GM12878 (cell line): Measurements from ENCODE around the gene CAMK4. TPM values are rescaled to one million over a fixed set of nuclear protein-coding genes. Genes with fewer than 3 reads are reported as not detected.

Experiments used
- ATAC-seq: fragments of 200-7000 bp; cut with Tn5 transposase; 3 replicates; pipeline ENCODE4 v1.9.1; 2020; ENCODE audit warnings: mild to moderate bottlenecking, moderate library complexity
- BruUV-seq: library from RNA; stranded (reverse); fragments of 400-500 nt; replicated peaks from 2 replicates; lab custom pipeline; 2021; lab: Mats Ljungman, UMichigan
- CTCF ChIA-PET: fragments of 300-600 bp; sonication (Branson Sonifier 250); formaldehyde crosslinking; extraction: SDS; loops from one replicate; lab custom pipeline; 2021; ENCODE audit warnings: inconsistent platforms; lab: Yijun Ruan, JAX
- POLR2A ChIA-PET: fragments of 350-600 bp; formaldehyde crosslinking; extraction: SDS; loops from one replicate; lab custom pipeline; 2021; ENCODE audit warnings: inconsistent platforms; lab: Charles Lee
- RAD21 ChIA-PET: fragments of 300-600 bp; sonication (Branson Sonifier 250); formaldehyde crosslinking; loops from one replicate; lab custom pipeline; 2023; ENCODE audit warnings: antibody characterized with exemption; ENCODE audit not compliant: unreplicated experiment; lab: Charles Lee
- SMC1A ChIA-PET: fragments of 300-600 bp; sonication (Branson Sonifier 250); formaldehyde crosslinking; loops from one replicate; lab custom pipeline; 2023; ENCODE audit not compliant: unreplicated experiment, uncharacterized antibody; lab: Charles Lee
- DNase-seq: peaks from one replicate; pipeline ENCODE4 v3.0.0-alpha.2; 2011; ENCODE audit warnings: low read depth, low spot score
- FAIRE-seq: peaks from 3 replicates; lab custom pipeline; 2011; peaks lifted over from hg19 to GRCh38; lab: Jason Lieb, UNC
- H2AFZ ChIP-seq: 2 replicates; pipeline ENCODE4 v1.6.0; 2011; ENCODE audit warnings: low read depth, low read length, control low read depth; ENCODE audit not compliant: control insufficient read depth
- H3K27ac ChIP-seq: 2 replicates; pipeline ENCODE4 v1.5.1; 2011; ENCODE audit warnings: control low read depth; ENCODE audit not compliant: control insufficient read depth, insufficient read depth
- H3K27me3 ChIP-seq, 2 experiments: replicated peaks in 1 of 2; 2 replicates each; pipeline versions ENCODE4 v1.6.0 to v1.6.1; 2011; ENCODE audit warnings: low read length in 1 of 2; ENCODE audit not compliant: control insufficient read depth in 2 of 2, insufficient read depth in 2 of 2
- H3K36me3 ChIP-seq, 2 experiments: 2 replicates each; pipeline ENCODE4 v1.5.1; 2011; ENCODE audit warnings: low read length in 1 of 2; ENCODE audit not compliant: control insufficient read depth in 2 of 2, insufficient read depth in 2 of 2
- H3K4me1 ChIP-seq: 2 replicates; pipeline ENCODE4 v1.6.1; 2011; ENCODE audit warnings: mild to moderate bottlenecking, low read length, moderate library complexity, mixed read lengths; ENCODE audit not compliant: control insufficient read depth, insufficient read depth
- H3K4me2 ChIP-seq: 2 replicates; pipeline ENCODE4 v1.6.0; 2011; ENCODE audit warnings: control low read depth; ENCODE audit not compliant: control insufficient read depth, insufficient read depth
- H3K4me3 ChIP-seq: fragments of 200-600 bp; sonication (generic); 2 replicates; pipeline ENCODE4 v1.5.1; 2016
- H3K79me2 ChIP-seq: 2 replicates; pipeline ENCODE4 v1.6.0; 2011; ENCODE audit warnings: low read length; ENCODE audit not compliant: control insufficient read depth, insufficient read depth
- H3K9ac ChIP-seq: 2 replicates; pipeline ENCODE4 v1.8.0; 2011; ENCODE audit warnings: low read length, control low read depth, mixed read lengths; ENCODE audit not compliant: control insufficient read depth, insufficient read depth
- H3K9me3 ChIP-seq: replicated peaks from 3 replicates; pipeline ENCODE4 v1.5.1; 2011; ENCODE audit warnings: mild to moderate bottlenecking, low read length; ENCODE audit not compliant: control insufficient read depth, insufficient read depth
- H4K20me1 ChIP-seq: 2 replicates; pipeline ENCODE4 v1.6.0; 2011; ENCODE audit not compliant: control insufficient read depth, insufficient read depth
- CBX3 ChIP-seq: fragments of 200-600 bp; sonication (generic); IDR thresholded peaks from 2 replicates; pipeline ENCODE4 v1.6.1; 2016; ENCODE audit warnings: low read depth, borderline replicate concordance
- CREM ChIP-seq: IDR thresholded peaks from 2 replicates; pipeline ENCODE4 v1.6.1; 2014; ENCODE audit warnings: antibody characterized with exemption, low read depth
- E4F1 ChIP-seq: fragments of 450-650 bp; IDR thresholded peaks from 2 replicates; pipeline ENCODE4 v1.6.1; 2018; ENCODE audit warnings: borderline replicate concordance, mild to moderate bottlenecking; ENCODE audit not compliant: partially characterized antibody
- GABPA ChIP-seq: IDR thresholded peaks from 2 replicates; pipeline ENCODE4 v1.6.1; 2014; ENCODE audit warnings: antibody characterized with exemption, low read depth, mild to moderate bottlenecking, inconsistent platforms
- LARP7 ChIP-seq: fragments of 450-650 bp; IDR thresholded peaks from 2 replicates; pipeline ENCODE4 v1.6.1; 2017; ENCODE audit warnings: mild to moderate bottlenecking
- NFXL1 ChIP-seq: fragments of 450-650 bp; IDR thresholded peaks from 2 replicates; pipeline ENCODE4 v1.6.1; 2017; ENCODE audit warnings: antibody characterized with exemption, mild to moderate bottlenecking, borderline replicate concordance
- NR2F1 ChIP-seq: fragments of 450-650 bp; conservative IDR thresholded peaks from 2 replicates; pipeline ENCODE4 v1.6.1; 2017; ENCODE audit warnings: mild to moderate bottlenecking
- RB1 ChIP-seq: fragments of 450-650 bp; formaldehyde crosslinking; IDR thresholded peaks from 2 replicates; pipeline ENCODE4 v1.6.1; 2017; ENCODE audit warnings: mild to moderate bottlenecking, borderline replicate concordance
- SIN3A ChIP-seq: IDR thresholded peaks from 2 replicates; pipeline ENCODE4 v1.6.1; 2012; ENCODE audit warnings: low read depth, low read length, improper control_type of control experiment
- TBL1XR1 ChIP-seq: IDR thresholded peaks from 2 replicates; pipeline ENCODE4 v1.6.1; 2012; ENCODE audit warnings: low read depth, low read length, improper control_type of control experiment
- WGBS: methylation state at CpG from one replicate; pipeline ENCODE4 v1.1.6; 2016; ENCODE audit warnings: low lambda C conversion rate; ENCODE audit not compliant: insufficient replicate concordance, insufficient coverage; ENCODE audit errors: missing lambda C conversion rate; 5-methylcytosine and 5-hydroxymethylcytosine counted together
- in situ Hi-C: fragments of 300-500 bp; cut with MboI; formaldehyde crosslinking; loops from 9 replicates; pipeline ENCODE4 v1.14.3; 2018; ENCODE audit warnings: mixed read lengths
- intact Hi-C: fragments of 100-400 bp; cut with micrococcal nuclease; formaldehyde crosslinking; loops from one replicate; pipeline ENCODE4 v1.14.2; 2022; ENCODE audit not compliant: unreplicated experiment
- polyA plus RNA-seq, 11 experiments: library from polyadenylated mRNA; depleted of rRNA in 4 of 11; unstranded in 6 of 11; stranded (reverse) in 5 of 11; fragments of >200 nt; fragmentation: Nextera tagmentation in 4 of 11; fragmentation: Illumina TruSeq in 1 of 11; extraction: Ambion mirVana in 4 of 11; extraction: Trizol in 1 of 11; gene quantifications; 1 replicate in 1 of 11; 2 replicates in 10 of 11; pipeline versions ENCODE4 v1.2.1 to v1.2.3, GENCODE V29; 2011 to 2016; ENCODE audit warnings: inconsistent platforms in 2 of 11, missing spikeins in 2 of 11, low read depth in 1 of 11
- total RNA-seq, 4 experiments: library from RNA; depleted of rRNA in 3 of 4; stranded (reverse); fragments of >200 nt in 3 of 4; fragmentation: Illumina TruSeq in 1 of 4; extraction: Trizol in 1 of 4; gene quantifications; 2 replicates each; pipeline versions ENCODE4 v1.2.1 to v1.2.3, GENCODE V29; 2013 to 2021
- TF ChIP-seq, protein P1 (sequence below): fragments of 450-650 bp; IDR thresholded peaks from 2 replicates; pipeline ENCODE4 v1.6.1; 2017; ENCODE audit warnings: mild to moderate bottlenecking

Gene CAMK4
- total and polyA plus RNA-seq, 10 of the 15 experiments (the other 5 are each of a cell fraction or from before 2014, with no cell fraction given), result 13.3 to 51.9 (median 35.3) TPM

GRCh38 chr5:111320953-111321352 lies 96.8 kb downstream of the CAMK4 start:
- Histone ChIP-seq H3K9ac (no peak overlapping the region), H4K20me1 (no peaks in the 10 kb centered on the region), H3K9me3 (peaks cover 2% of the 10 kb centered on the region), H3K4me1 (no peaks in the 10 kb centered on the region), H3K36me3 (no peaks in the 10 kb centered on the region; a peak in 1 of 4 replicates), H3K27ac (no peak overlapping the region), H3K4me2 (no peak overlapping the region), H3K79me2 (no peaks in the 10 kb centered on the region), H3K27me3 (no peaks in the 10 kb centered on the region), H3K4me3 (no peak overlapping the region), H2AFZ (no peak overlapping the region)
- BruUV-seq, result no TSS peak
- DNase-seq (no peak), FAIRE-seq (no peak), ATAC-seq (no peak)
- intact Hi-C loops, result no loop called here
- WGBS, result 0% methylated on average over 1 of the region's 1 CpG
- POLR2A ChIA-PET, result interaction anchor here (1.0 to 1.5 kb wide), 2 partner anchors 8 to 25 kb away, joined by 3 to 4 read pairs; no protein-coding TSS in a partner anchor
- SMC1A ChIA-PET, result interaction anchor here (1.1 to 2.3 kb wide), 5 partner anchors 8 to 80 kb away, joined by 3 to 6 read pairs (median 3); no protein-coding TSS in a partner anchor
- CTCF ChIA-PET, result interaction anchor here (1.3 kb wide), 1 partner anchor 15 kb away, joined by 3 read pairs; no protein-coding TSS in a partner anchor
- TF ChIP-seq TBL1XR1, result no peak
- TF ChIP-seq RB1, result no peak
- TF ChIP-seq LARP7, result no peak
- TF ChIP-seq CREM, result no peak
- TF ChIP-seq, protein P1, sequence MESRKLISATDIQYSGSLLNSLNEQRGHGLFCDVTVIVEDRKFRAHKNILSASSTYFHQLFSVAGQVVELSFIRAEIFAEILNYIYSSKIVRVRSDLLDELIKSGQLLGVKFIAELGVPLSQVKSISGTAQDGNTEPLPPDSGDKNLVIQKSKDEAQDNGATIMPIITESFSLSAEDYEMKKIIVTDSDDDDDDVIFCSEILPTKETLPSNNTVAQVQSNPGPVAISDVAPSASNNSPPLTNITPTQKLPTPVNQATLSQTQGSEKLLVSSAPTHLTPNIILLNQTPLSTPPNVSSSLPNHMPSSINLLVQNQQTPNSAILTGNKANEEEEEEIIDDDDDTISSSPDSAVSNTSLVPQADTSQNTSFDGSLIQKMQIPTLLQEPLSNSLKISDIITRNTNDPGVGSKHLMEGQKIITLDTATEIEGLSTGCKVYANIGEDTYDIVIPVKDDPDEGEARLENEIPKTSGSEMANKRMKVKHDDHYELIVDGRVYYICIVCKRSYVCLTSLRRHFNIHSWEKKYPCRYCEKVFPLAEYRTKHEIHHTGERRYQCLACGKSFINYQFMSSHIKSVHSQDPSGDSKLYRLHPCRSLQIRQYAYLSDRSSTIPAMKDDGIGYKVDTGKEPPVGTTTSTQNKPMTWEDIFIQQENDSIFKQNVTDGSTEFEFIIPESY, result no peak
- no peak for TF ChIP-seq GABPA
- TF ChIP-seq CBX3, result no peak
- TF ChIP-seq NFXL1, result no peak
- no peak for TF ChIP-seq SIN3A
- no peak for TF ChIP-seq E4F1
- TF ChIP-seq NR2F1, result no peak
- RAD21 ChIA-PET, result no interaction called here
- in situ Hi-C loops, result no loop called here
